Tibial nerve (tissue), 4 donors: Measurements from ENCODE around the gene IL10RA.

ENCODE experiments used
- EP300 ChIP-seq, 2 donors: sonication (generic); formaldehyde crosslinking; IDR thresholded peaks; one replicate each; pipeline ENCODE4 v1.6.1; 2017; ENCODE audit warnings: antibody characterized with exemption in 2 of 2, mild to moderate bottlenecking in 1 of 2
- POLR2A ChIP-seq, 2 donors: fragments of 450-650 bp; IDR thresholded peaks; one replicate each; pipeline ENCODE4 v1.6.1; 2017; ENCODE audit warnings: antibody characterized with exemption in 2 of 2, mild to moderate bottlenecking in 2 of 2, moderate library complexity in 2 of 2
- TF ChIP-seq, protein P1 (sequence below), 5 experiments: fragments of 200-600 bp in 3 of 5; fragments of 450-650 bp in 2 of 5; sonication (generic) in 3 of 5; IDR thresholded peaks; one replicate each; pipeline ENCODE4 v1.5.1; 2016 to 2019; ENCODE audit warnings: antibody characterized with exemption in 5 of 5, mild to moderate bottlenecking in 3 of 5, moderate library complexity in 2 of 5

DNA sequence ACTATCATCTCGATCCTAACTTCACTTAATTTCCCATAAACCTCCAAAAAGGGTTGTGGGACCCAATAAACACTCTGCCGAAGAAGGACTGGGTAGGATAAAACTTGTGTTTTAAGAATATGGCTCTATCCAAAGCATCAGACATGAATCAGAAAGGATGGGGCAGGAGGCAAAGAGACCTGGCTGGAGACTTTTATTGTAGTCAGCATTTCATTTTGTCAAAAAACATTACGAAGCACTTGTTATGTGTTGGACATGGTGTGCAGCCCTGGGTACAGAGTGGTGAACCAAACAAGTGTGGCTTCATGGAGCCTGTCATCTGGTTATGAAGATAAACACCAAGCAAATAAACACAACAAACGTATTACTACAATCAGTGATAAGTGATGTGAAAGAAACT, 17.3 kb downstream of the IL10RA start:
- TF ChIP-seq, protein P1, sequence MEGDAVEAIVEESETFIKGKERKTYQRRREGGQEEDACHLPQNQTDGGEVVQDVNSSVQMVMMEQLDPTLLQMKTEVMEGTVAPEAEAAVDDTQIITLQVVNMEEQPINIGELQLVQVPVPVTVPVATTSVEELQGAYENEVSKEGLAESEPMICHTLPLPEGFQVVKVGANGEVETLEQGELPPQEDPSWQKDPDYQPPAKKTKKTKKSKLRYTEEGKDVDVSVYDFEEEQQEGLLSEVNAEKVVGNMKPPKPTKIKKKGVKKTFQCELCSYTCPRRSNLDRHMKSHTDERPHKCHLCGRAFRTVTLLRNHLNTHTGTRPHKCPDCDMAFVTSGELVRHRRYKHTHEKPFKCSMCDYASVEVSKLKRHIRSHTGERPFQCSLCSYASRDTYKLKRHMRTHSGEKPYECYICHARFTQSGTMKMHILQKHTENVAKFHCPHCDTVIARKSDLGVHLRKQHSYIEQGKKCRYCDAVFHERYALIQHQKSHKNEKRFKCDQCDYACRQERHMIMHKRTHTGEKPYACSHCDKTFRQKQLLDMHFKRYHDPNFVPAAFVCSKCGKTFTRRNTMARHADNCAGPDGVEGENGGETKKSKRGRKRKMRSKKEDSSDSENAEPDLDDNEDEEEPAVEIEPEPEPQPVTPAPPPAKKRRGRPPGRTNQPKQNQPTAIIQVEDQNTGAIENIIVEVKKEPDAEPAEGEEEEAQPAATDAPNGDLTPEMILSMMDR (IDR thresholded peaks at IDR 0.05), result no peak
- TF ChIP-seq POLR2A (IDR thresholded peaks at IDR 0.05) (no peak), EP300 (IDR thresholded peaks at IDR 0.05) (no peak)
